Tibial nerve (tissue), 4 donors: Measurements from ENCODE around the gene KCNJ15. TPM values are rescaled to one million over a fixed set of nuclear protein-coding genes. Genes with fewer than 3 reads are reported as not detected.

Experiments used
- DNase-seq, 2 donors: peaks; one replicate each; pipeline ENCODE4 v3.0.0-alpha.2; 2019; ENCODE audit warnings: low spot score in 2 of 2
- H3K27ac ChIP-seq, 4 donors: fragments of 200-600 bp; sonication (generic) in 3 of 4; one replicate each; pipeline ENCODE4 v1.5.1; 2017 to 2019; ENCODE audit warnings: mild to moderate bottlenecking in 1 of 4
- H3K27me3 ChIP-seq, 2 donors: fragments of 200-600 bp; sonication (generic) in 1 of 2; one replicate each; pipeline versions ENCODE4 v1.5.1 to v1.6.0; 2017 to 2019
- H3K36me3 ChIP-seq, 3 donors: fragments of 200-600 bp; sonication (generic); one replicate each; pipeline ENCODE4 v1.5.1; 2018 to 2019
- H3K4me1 ChIP-seq, 4 donors: fragments of 200-600 bp; sonication (generic) in 3 of 4; one replicate each; pipeline ENCODE4 v1.5.1; 2017 to 2019
- H3K4me3 ChIP-seq, 4 donors: fragments of 200-600 bp; sonication (generic) in 3 of 4; one replicate each; pipeline ENCODE4 v1.5.1; 2017 to 2019; ENCODE audit warnings: mild to moderate bottlenecking in 1 of 4, moderate library complexity in 1 of 4
- H3K9me3 ChIP-seq, 4 donors: fragments of 200-600 bp; sonication (generic) in 3 of 4; one replicate each; pipeline ENCODE4 v1.5.1; 2017 to 2019
- EP300 ChIP-seq, 2 donors: sonication (generic); formaldehyde crosslinking; IDR thresholded peaks; one replicate each; pipeline ENCODE4 v1.6.1; 2017; ENCODE audit warnings: antibody characterized with exemption in 2 of 2, mild to moderate bottlenecking in 1 of 2
- POLR2A ChIP-seq, 2 donors: fragments of 450-650 bp; IDR thresholded peaks; one replicate each; pipeline ENCODE4 v1.6.1; 2017; ENCODE audit warnings: antibody characterized with exemption in 2 of 2, mild to moderate bottlenecking in 2 of 2, moderate library complexity in 2 of 2
- WGBS, 2 donors: methylation state at CpG; one replicate each; pipeline ENCODE4 v1.1.5; 2018; 5-methylcytosine and 5-hydroxymethylcytosine counted together
- total RNA-seq, 4 donors: library from RNA; depleted of rRNA; stranded (reverse); fragments of >200 nt; gene quantifications; one replicate each; pipeline ENCODE4 v1.1.0, GENCODE V29; 2016
- TF ChIP-seq, protein P1 (sequence below), 5 experiments: fragments of 200-600 bp in 3 of 5; fragments of 450-650 bp in 2 of 5; sonication (generic) in 3 of 5; IDR thresholded peaks; one replicate each; pipeline ENCODE4 v1.5.1; 2016 to 2019; ENCODE audit warnings: antibody characterized with exemption in 5 of 5, mild to moderate bottlenecking in 3 of 5, moderate library complexity in 2 of 5

Gene KCNJ15
- total RNA-seq, 4 donors from 2014 or later: 0.39 to 2.4 (median 0.43) TPM

DNA sequence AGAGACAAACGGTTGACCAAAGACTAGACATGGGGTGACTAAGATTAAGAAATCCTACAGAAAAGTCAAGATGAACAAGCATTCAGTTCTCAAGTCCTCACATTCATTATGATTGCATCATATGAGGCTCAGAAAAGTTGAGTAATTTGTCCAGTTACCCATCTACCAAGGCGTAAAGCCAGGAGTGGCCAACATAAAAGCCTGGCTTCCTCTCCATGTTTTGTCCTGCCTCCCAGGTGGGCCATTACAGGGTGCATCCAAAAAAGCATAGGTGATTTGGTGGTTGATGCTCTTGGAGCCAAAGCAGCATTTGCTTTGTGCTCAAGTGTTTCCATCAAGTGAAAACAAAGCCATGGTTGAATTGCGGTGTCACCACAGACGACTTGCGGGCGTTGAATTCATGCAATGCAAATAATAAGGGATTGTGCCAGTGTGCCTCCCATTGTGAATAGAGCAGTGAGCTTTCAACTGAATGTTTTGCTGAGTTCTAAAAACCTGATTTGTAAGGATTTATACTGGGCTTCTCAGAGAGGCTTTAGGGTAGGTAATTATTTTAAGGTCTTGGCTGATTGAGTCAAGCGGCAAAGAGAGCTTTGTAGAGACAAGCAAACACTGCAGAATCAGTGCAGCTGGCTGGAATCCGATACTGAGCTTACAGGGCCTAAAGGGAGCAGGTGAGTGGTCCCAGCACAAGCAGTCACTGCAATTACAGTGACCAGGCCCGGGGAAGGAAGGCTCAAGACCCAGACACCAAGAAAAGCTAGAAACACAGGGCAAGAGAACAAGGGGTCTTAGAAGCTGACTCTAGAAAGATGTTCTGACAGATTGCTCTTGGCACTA lies 54.1 kb downstream of the KCNJ15 start:
- Histone ChIP-seq H3K4me3 (no peak overlapping the region), H3K4me1 (peaks cover 0 to 4% (median 0%) of the 10 kb centered on the region in 4 donors), H3K27ac (no peak overlapping the region), H3K9me3 (no peaks in the 10 kb centered on the region), H3K36me3 (no peaks in the 10 kb centered on the region), H3K27me3 (no peaks in the 10 kb centered on the region)
- whole genome bisulfite sequencing, 2 donors: 80% methylated on average over 9 of the region's 9 CpGs
- DNase-seq: no peak
- no peak for TF ChIP-seq POLR2A (IDR thresholded peaks at IDR 0.05)
- peak in 1 of 2 donors; percentile 48 for TF ChIP-seq EP300 (IDR thresholded peaks at IDR 0.05)
- TF ChIP-seq, protein P1, sequence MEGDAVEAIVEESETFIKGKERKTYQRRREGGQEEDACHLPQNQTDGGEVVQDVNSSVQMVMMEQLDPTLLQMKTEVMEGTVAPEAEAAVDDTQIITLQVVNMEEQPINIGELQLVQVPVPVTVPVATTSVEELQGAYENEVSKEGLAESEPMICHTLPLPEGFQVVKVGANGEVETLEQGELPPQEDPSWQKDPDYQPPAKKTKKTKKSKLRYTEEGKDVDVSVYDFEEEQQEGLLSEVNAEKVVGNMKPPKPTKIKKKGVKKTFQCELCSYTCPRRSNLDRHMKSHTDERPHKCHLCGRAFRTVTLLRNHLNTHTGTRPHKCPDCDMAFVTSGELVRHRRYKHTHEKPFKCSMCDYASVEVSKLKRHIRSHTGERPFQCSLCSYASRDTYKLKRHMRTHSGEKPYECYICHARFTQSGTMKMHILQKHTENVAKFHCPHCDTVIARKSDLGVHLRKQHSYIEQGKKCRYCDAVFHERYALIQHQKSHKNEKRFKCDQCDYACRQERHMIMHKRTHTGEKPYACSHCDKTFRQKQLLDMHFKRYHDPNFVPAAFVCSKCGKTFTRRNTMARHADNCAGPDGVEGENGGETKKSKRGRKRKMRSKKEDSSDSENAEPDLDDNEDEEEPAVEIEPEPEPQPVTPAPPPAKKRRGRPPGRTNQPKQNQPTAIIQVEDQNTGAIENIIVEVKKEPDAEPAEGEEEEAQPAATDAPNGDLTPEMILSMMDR (IDR thresholded peaks at IDR 0.05): no peak

DNA sequence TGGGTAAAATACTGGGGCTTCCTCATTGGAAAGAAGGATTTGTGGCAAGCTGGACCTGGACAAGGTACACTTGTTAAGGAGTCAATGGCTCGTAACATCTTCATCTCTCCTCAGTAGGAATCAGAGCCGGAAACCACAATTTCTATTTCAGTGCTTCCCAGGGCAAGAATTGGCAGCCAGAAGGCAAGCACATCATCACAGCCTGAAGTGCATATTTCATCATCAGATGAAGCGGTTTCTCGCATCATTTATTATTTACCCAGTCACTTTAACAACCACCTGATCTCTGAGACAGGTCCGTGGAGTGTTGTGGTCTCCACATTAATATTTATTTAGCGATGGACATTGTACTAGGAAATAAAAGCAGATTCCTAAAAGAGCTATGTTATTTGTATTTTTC lies 55.0 kb downstream of the KCNJ15 start:
- H3K9me3 ChIP-seq: no peaks in the 10 kb centered on the region
- 93% methylated on average over 6 of the region's 6 CpGs for WGBS, 2 donors
- no peak for DNase-seq
- H3K4me1 ChIP-seq: peaks cover 0 to 3% (median 0%) of the 10 kb centered on the region in 4 donors
- no peaks in the 10 kb centered on the region for H3K27me3 ChIP-seq
- H3K27ac ChIP-seq: no peak overlapping the region
- H3K36me3 ChIP-seq: no peaks in the 10 kb centered on the region
- H3K4me3 ChIP-seq: no peak overlapping the region
- TF ChIP-seq POLR2A (IDR thresholded peaks at IDR 0.05): no peak
- TF ChIP-seq, protein P1 (IDR thresholded peaks at IDR 0.05): no peak
- TF ChIP-seq EP300 (IDR thresholded peaks at IDR 0.05): no peak

DNA sequence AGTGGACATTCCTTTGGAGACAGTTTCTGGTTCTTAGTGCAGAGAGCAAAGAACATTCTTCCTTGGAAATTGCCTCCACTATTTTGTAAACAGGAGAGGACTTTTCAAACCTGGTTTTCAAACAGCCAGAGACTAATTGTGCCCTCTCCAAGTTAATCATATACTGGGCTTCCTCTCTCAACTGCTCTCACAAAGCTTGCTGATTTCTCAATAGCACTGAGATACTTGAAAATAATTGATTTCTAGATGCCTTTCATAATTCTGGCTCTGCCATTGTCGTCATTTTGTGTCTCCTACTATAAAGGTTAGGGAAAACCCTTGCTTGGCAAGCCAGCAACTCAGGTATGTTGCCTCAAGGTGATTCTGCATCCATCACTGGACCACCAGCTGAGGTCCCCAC lies 56.0 kb downstream of the KCNJ15 start:
- H3K4me1 ChIP-seq: no peaks in the 10 kb centered on the region
- WGBS, 2 donors: 83 to 100% methylated on average over 1 of the region's 1 CpG
- no peaks in the 10 kb centered on the region for H3K9me3 ChIP-seq
- no peaks in the 10 kb centered on the region for H3K27me3 ChIP-seq
- TF ChIP-seq POLR2A (IDR thresholded peaks at IDR 0.05): no peak
- TF ChIP-seq, protein P1 (IDR thresholded peaks at IDR 0.05): no peak
- TF ChIP-seq EP300 (IDR thresholded peaks at IDR 0.05): no peak
- no peak overlapping the region for H3K4me3 ChIP-seq
- no peak overlapping the region for H3K27ac ChIP-seq
- no peaks in the 10 kb centered on the region for H3K36me3 ChIP-seq
- no peak for DNase-seq

DNA sequence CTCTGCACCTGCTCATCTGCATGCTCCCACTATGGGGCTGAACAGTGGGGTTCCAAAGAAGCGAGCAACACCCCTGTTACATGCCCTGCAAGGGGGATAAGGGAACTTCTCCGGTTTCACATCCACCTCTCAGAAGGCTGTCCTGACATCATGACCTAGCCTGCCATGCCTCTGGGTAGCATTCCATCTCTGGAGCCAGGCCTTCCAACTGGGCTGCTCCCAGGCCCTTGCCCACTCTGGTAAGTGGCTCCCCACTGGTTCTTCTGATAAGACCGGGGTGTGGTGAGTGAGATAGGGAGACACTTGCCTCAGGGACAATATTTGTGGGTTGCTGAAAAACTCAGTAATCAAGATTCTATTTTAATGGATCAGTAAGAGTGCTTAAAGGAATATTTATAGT lies 57.8 kb downstream of the KCNJ15 start:
- WGBS, 2 donors: 81 to 82% methylated on average over 3 of the region's 3 CpGs
- Histone ChIP-seq H3K9me3 (no peaks in the 10 kb centered on the region), H3K27me3 (no peaks in the 10 kb centered on the region)

DNA sequence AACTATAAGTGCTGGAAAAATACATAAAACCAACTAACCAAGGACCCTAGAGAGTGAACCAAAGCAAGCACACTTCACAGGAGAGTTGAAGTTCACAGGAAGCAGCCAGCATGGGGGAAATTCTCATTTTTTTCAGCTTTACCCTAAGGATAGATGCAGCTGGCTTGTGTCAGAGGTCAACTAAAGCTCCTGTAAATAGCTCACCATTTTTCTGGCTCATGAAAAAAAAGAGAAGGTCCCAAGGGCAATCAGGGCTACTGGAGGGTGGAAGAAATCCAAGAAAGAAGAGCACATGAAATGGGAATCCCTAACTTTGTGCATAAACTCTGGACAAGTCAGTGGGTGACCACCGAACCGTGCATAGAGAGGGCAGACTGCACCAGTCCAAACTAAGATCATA lies 58.3 kb downstream of the KCNJ15 start:
- Histone ChIP-seq H3K27ac (no peak overlapping the region), H3K36me3 (no peaks in the 10 kb centered on the region), H3K4me3 (no peak overlapping the region), H3K9me3 (no peaks in the 10 kb centered on the region), H3K27me3 (no peaks in the 10 kb centered on the region), H3K4me1 (no peaks in the 10 kb centered on the region)
- TF ChIP-seq EP300 (IDR thresholded peaks at IDR 0.05) (no peak), POLR2A (IDR thresholded peaks at IDR 0.05) (no peak)
- TF ChIP-seq, protein P1 (IDR thresholded peaks at IDR 0.05): no peak
- DNase-seq: no peak
- WGBS, 2 donors: 29 to 34% methylated on average over 2 of the region's 2 CpGs

More for the DNA sequence above, 57.8 kb downstream of the KCNJ15 start:
- H3K36me3 ChIP-seq: no peaks in the 10 kb centered on the region
- no peak overlapping the region for H3K27ac ChIP-seq
- H3K4me3 ChIP-seq: no peak overlapping the region
- no peaks in the 10 kb centered on the region for H3K4me1 ChIP-seq
- TF ChIP-seq EP300 (IDR thresholded peaks at IDR 0.05): no peak
- TF ChIP-seq, protein P1 (IDR thresholded peaks at IDR 0.05): no peak
- TF ChIP-seq POLR2A (IDR thresholded peaks at IDR 0.05): no peak
- no peak for DNase-seq
